GM10266 (cell line): Measurements from ENCODE around the gene PPP1R13B.

Experiments
- DNase-seq: peaks from one replicate; pipeline ENCODE4 v3.0.0; 2012; ENCODE audit errors: extremely low spot score
- TF ChIP-seq, protein P1 (sequence below): IDR thresholded peaks from 2 replicates; pipeline ENCODE4 v1.5.1; 2012; ENCODE audit warnings: mild to moderate bottlenecking, low read depth; ENCODE audit not compliant: control insufficient read depth, insufficient read depth; ENCODE audit errors: missing control alignments

PPP1R13B gene

DNA sequence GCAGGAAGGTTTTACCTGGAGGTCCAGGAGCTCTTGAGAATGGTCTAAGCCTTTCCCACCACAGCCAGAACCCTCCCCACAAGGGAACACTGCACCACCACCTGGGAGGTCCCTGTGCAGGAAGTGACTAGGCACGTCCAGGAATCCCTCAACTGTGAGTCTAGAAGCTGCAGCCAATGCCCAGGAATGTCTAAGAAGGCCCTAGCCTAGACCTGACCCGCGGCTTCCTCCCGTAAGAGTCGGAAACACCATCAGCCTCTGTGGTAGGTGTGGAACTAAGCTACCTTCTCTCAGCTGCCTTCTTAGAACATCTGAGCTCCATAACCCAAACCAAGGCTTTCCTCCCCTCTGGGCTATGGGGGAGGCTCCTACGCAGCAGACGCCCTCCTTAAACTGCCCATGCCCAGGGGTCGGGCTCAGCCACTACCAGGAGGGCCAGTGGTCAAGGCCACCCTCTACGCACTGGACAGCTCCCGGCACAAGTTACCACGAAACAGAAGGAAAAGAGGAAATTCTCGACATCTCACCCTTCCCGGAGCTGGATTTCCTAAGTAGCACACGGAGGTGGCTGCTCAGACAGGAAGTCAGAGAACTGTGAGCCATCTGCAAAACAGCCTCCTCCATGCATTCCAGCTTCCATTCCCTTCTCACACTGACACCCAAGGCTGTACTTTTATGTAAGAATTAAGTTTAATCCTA, 106.2 kb downstream of the PPP1R13B start:
- TF ChIP-seq, protein P1, sequence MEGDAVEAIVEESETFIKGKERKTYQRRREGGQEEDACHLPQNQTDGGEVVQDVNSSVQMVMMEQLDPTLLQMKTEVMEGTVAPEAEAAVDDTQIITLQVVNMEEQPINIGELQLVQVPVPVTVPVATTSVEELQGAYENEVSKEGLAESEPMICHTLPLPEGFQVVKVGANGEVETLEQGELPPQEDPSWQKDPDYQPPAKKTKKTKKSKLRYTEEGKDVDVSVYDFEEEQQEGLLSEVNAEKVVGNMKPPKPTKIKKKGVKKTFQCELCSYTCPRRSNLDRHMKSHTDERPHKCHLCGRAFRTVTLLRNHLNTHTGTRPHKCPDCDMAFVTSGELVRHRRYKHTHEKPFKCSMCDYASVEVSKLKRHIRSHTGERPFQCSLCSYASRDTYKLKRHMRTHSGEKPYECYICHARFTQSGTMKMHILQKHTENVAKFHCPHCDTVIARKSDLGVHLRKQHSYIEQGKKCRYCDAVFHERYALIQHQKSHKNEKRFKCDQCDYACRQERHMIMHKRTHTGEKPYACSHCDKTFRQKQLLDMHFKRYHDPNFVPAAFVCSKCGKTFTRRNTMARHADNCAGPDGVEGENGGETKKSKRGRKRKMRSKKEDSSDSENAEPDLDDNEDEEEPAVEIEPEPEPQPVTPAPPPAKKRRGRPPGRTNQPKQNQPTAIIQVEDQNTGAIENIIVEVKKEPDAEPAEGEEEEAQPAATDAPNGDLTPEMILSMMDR = no peak
- DNase-seq = no peak

DNA sequence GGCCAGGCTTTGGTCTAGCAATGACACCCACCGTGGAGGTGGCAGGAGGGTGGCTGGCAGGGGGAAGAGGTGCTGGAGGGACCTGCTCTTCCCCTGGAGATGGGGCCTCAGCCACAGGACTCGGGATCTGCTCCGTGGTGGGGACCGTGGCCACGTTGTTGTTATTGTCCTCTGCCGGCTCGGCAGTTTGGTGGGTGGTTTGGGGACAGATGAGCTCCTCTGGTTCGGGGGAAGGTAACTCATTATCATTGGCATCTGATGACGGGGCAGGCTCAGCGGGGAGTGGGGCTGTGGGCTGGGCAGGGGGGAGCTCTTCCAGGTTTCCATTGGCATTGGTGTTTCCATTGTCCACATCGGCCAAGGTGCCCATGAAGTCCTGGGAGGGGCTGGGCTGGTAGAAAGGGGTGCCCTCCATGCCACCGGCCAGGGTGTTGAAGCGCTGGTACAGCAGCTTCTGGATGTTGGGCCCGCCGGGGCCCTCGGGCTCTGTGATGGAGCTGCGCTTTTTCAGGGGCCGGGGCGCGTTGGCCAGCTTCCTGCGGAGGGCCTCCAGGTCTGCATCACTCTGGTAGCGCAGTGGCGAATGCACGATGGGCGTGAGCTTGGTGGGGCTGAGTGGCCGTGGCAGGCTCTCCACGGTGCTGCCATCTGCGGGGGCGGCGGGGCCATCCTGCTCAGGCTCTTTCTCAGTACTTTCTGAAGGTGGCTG, 107.4 kb downstream of the PPP1R13B start:
- TF ChIP-seq, protein P1 = no peak
- DNase-seq = no peak

DNA sequence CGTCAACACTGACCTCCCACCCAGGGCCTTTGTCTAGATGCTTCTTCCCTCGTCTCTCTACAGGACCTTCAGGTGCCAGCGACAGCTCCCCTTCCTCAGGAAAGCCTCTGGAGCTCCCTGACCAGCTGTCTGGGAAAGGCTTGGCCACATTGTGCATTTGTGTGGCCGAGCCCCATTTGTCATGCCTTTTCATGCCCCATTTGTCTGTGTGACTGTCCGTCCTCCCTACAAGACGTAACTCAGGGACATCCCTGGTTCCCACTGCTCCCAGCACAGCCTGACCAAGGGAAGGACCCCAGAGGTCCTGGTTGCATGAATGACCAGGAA, 107.9 kb downstream of the PPP1R13B start:
- DNase-seq = no peak
- TF ChIP-seq, protein P1 = no peak

DNA sequence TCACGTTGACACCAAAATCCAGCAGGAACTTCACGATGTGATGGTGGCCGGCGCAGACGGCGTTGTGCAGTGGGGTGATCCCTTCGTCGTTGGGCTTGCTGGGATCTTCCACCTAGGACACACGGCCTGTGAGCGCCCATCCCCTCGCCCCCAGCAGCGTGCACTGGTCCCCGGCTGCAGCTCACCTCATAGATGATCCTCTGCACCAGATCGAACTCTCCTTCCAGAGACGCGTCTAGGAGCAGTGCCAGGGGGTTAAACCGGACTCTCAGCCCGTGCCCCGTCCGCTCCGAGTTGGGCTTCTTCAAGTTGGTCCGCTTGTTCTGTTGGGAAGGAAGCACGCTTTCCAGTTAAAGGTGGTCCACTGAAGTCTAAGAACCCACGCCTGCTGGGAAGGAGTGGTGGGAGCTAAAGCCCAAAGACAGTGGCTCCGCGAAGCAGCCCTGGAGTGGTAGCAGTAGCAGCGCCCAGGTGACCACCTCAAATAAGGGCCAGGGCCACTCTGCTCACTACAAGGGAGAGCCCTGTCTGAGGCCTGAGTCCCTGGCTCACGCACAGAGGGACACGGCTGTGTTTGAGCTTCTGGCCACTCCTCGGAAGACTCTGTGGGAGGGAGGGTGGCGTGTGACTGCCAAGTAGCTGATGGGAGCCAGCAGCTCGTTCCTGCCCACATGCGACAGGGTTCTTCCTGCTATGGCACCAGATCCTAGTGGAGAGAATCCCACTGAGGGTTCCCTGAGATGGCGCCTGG, 108.5 kb downstream of the PPP1R13B start:
- DNase-seq = no peak
- TF ChIP-seq, protein P1 = no peak

DNA sequence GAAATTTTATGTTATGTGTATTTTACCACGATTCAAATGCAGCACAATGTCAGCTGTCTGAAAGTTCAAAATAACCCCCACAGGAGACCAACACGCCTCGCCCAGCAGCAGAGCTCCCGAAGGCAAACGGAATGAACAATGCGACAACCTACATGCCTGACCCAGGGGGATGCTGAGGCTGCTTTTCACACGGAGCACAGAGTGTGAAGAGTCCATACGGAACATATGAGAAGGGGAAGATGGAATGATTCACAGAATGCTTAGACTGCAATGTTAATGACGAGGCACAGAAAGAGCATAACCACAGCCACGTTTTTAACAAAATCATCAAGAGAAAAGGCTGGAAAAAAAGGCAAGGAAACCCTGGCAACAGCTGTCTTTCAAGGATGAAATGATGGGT, 109.2 kb downstream of the PPP1R13B start:
- TF ChIP-seq, protein P1 = no peak
- DNase-seq = no peak

DNA sequence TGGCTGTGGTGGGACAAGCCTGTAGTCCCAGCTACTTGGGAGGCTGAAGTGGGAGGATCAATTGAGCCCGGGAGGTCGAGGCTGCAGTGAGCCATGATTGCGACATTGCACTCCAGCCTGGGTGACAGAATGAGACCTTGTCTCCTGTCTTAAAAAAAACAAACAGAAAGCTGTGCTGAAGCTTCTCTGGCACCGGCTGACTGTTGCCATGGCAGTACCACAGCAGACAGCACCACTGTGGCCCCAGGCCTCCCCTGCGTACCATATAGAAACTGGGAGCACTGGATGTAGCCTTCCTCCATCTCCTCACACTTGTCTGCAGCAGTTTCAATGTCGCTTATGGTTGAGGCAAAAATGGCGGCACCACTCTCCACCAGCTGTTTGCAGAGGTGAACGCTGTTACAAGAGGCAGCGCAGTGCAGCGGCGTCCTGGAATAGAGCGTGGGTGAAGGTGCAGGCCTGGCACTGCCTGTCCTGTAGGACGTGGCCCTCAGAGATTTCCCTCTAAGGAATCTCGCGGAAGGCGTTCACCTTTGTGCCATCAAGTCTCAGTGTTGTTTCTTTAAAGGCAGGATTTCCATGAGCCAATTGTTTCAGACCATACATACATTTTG, 109.8 kb downstream of the PPP1R13B start:
- TF ChIP-seq, protein P1 = no peak
- no peak for DNase-seq
